Measurements from ENCODE around the gene NEFH.
"Not testable (repeated sequence)": the region's sequence is repeated elsewhere in the genome, so short reads cannot be mapped to it uniquely, and the experiment has no call there.

Gene NEFH

GRCh38 chr22:29485448-29485847 is 5.4 kb downstream of the NEFH start:
- Histone ChIP-seq H3K9me2 (ENCODE audit: low read depth, low read length) (no peaks in the 10 kb centered on the region), H3K36me3 (ENCODE audit: insufficient read depth, low read length) (no peaks in the 10 kb centered on the region), H2AFZ (ENCODE audit: low read length) (no peak overlapping the region), H3K9ac (ENCODE audit: low read length) (no peak overlapping the region), H3K9me3 (ENCODE audit: low read length) (no peaks in the 10 kb centered on the region), H4K20me1 (ENCODE audit: insufficient read depth, low read length) (no peaks in the 10 kb centered on the region), H3K27ac (ENCODE audit: low read depth, low read length, poor library complexity, severe bottlenecking) (no peak overlapping the region), H3K27me3 (ENCODE audit: insufficient read depth, low read length) (no peaks in the 10 kb centered on the region), H3K4me2 (ENCODE audit: low read length) (no peak overlapping the region), H3K4me1 (ENCODE audit: insufficient read depth, low read length, severe bottlenecking) (no peaks in the 10 kb centered on the region), H3K4me3 (ENCODE audit: low read depth, low read length, poor library complexity, severe bottlenecking) (no peak overlapping the region), H3F3A (ENCODE audit: insufficient read depth, low read length) (no peaks in the 10 kb centered on the region), H3K79me2 (ENCODE audit: insufficient read depth, low read length) (no peaks in the 10 kb centered on the region)
- no peak for TF ChIP-seq EZH2 (IDR thresholded peaks at IDR 0.05; ENCODE audit: borderline replicate concordance, low read length)
- TF ChIP-seq CTCF (IDR thresholded peaks at IDR 0.05; ENCODE audit: low read length), result no peak

GRCh38 chr22:29487426-29487986 is 7.5 kb downstream of the NEFH start:
- no peaks in the 10 kb centered on the region for H4K20me1 ChIP-seq (ENCODE audit: insufficient read depth, low read length)
- H3K9me3 ChIP-seq (ENCODE audit: low read length), result no peaks in the 10 kb centered on the region

GRCh38 chr22:29489127-29489780 is 9.2 kb downstream of the NEFH start:
- H3K4me3 ChIP-seq (ENCODE audit: low read depth, low read length, poor library complexity, severe bottlenecking); H2AFZ ChIP-seq (ENCODE audit: low read length); H3K9me2 ChIP-seq (ENCODE audit: low read depth, low read length); H3K27me3 ChIP-seq (ENCODE audit: insufficient read depth, low read length); H4K20me1 ChIP-seq (ENCODE audit: insufficient read depth, low read length); H3K9ac ChIP-seq (ENCODE audit: low read length); H3K4me1 ChIP-seq (ENCODE audit: insufficient read depth, low read length, severe bottlenecking); H3K4me2 ChIP-seq (ENCODE audit: low read length); H3K9me3 ChIP-seq (ENCODE audit: low read length); H3K27ac ChIP-seq (ENCODE audit: low read depth, low read length, poor library complexity, severe bottlenecking); H3K79me2 ChIP-seq (ENCODE audit: insufficient read depth, low read length); H3F3A ChIP-seq (ENCODE audit: insufficient read depth, low read length); H3K36me3 ChIP-seq (ENCODE audit: insufficient read depth, low read length): not testable (repeated sequence)

More at GRCh38 chr22:29487426-29487986, 7.5 kb downstream of the NEFH start:
- H3F3A ChIP-seq (ENCODE audit: insufficient read depth, low read length), result no peaks in the 10 kb centered on the region
- no peaks in the 10 kb centered on the region for H3K36me3 ChIP-seq (ENCODE audit: insufficient read depth, low read length)
- H3K4me1 ChIP-seq (ENCODE audit: insufficient read depth, low read length, severe bottlenecking), result no peaks in the 10 kb centered on the region
- no peaks in the 10 kb centered on the region for H3K27me3 ChIP-seq (ENCODE audit: insufficient read depth, low read length)
- no peaks in the 10 kb centered on the region for H3K9me2 ChIP-seq (ENCODE audit: low read depth, low read length)
- H3K4me3 ChIP-seq (ENCODE audit: low read depth, low read length, poor library complexity, severe bottlenecking), result no peak overlapping the region
- TF ChIP-seq CTCF (IDR thresholded peaks at IDR 0.05; ENCODE audit: low read length) (no peak), EZH2 (IDR thresholded peaks at IDR 0.05; ENCODE audit: borderline replicate concordance, low read length) (no peak)
- H3K79me2 ChIP-seq (ENCODE audit: insufficient read depth, low read length), result no peaks in the 10 kb centered on the region
- H3K27ac ChIP-seq (ENCODE audit: low read depth, low read length, poor library complexity, severe bottlenecking), result no peak overlapping the region
- no peak overlapping the region for H2AFZ ChIP-seq (ENCODE audit: low read length)
- no peak overlapping the region for H3K9ac ChIP-seq (ENCODE audit: low read length)
- no peak overlapping the region for H3K4me2 ChIP-seq (ENCODE audit: low read length)

- Histone ChIP-seq H3K4me2 (ENCODE audit: low read length) (no peak overlapping the region), H3K4me3 (ENCODE audit: low read depth, low read length, poor library complexity, severe bottlenecking) (no peak overlapping the region), H3K9me3 (ENCODE audit: low read length) (no peaks in the 10 kb centered on the region), H4K20me1 (ENCODE audit: insufficient read depth, low read length) (no peaks in the 10 kb centered on the region), H3K27me3 (ENCODE audit: insufficient read depth, low read length) (no peaks in the 10 kb centered on the region), H3K36me3 (ENCODE audit: insufficient read depth, low read length) (no peaks in the 10 kb centered on the region), H3F3A (ENCODE audit: insufficient read depth, low read length) (no peaks in the 10 kb centered on the region), H3K4me1 (ENCODE audit: insufficient read depth, low read length, severe bottlenecking) (no peaks in the 10 kb centered on the region), H3K9me2 (ENCODE audit: low read depth, low read length) (no peaks in the 10 kb centered on the region), H2AFZ (ENCODE audit: low read length) (no peak overlapping the region), H3K27ac (ENCODE audit: low read depth, low read length, poor library complexity, severe bottlenecking) (no peak overlapping the region), H3K9ac (ENCODE audit: low read length) (no peak overlapping the region), H3K79me2 (ENCODE audit: insufficient read depth, low read length) (no peaks in the 10 kb centered on the region)
- TF ChIP-seq EZH2 (IDR thresholded peaks at IDR 0.05; ENCODE audit: borderline replicate concordance, low read length) (no peak), CTCF (IDR thresholded peaks at IDR 0.05; ENCODE audit: low read length) (no peak)
Observed at GRCh38 chr22:29491012-29491411, 11.0 kb downstream of the NEFH start.

Data from OCI-LY1 (cell line).